Measurements from ENCODE around the gene BRMS1. TPM values are rescaled to one million over a fixed set of nuclear protein-coding genes. Genes with fewer than 3 reads are reported as not detected.
A peak's percentile ranks its signal among the peaks of the same experiment; 100 is the strongest.

The BRMS1 gene
- total and polyA plus RNA-seq, 4 experiments from 2014 or later = 49.8 to 78.7 (median 60.5) TPM

- ChIA-PET CTCF (ENCODE audit: partially characterized antibody) (interaction anchor here (0.9 to 6.4 kb wide), 6 partner anchors 18 to 100 kb away, joined by 3 to 29 read pairs (median 8); partner anchors contain the start of gene RAB1B), POLR2A (ENCODE audit: partially characterized antibody) (interaction anchor here (0.6 to 13.4 kb wide), 29 partner anchors 10 to 1154 kb away, joined by 3 to 167 read pairs (median 3); partner anchors contain the start of genes B4GAT1, BRMS1, CNIH2 and MALAT1)
- Histone ChIP-seq H3K9me3 (ENCODE audit: control insufficient read depth in 1 of 2, low read length in 2 of 2) (no peaks in the 10 kb centered on the region), H3K27me3 (ENCODE audit: insufficient read depth, low read length) (no peaks in the 10 kb centered on the region), H3K4me3 (ENCODE audit: low read length in 2 of 2) (peak within 1 kb of the TSS; percentile 70 to 84), H3K36me3 (ENCODE audit: insufficient read depth, low read length) (no peaks in the 10 kb centered on the region), H3K27ac (ENCODE audit: low read depth, low read length) (peak within 1 kb of the TSS; percentile 88), H3K4me1 (ENCODE audit: insufficient read depth, low read length) (peaks cover 39% of the 10 kb centered on the region)
- Mint-ChIP-seq H3K9me3 (no peaks in the 10 kb centered on the region), H3K4me3 (peak within 1 kb of the TSS; percentile 87 to 96 (median 92)), H3K27ac (peak within 1 kb of the TSS; percentile 83 to 98 (median 96)), H3K36me3 (peaks cover 0 to 1% of the 10 kb centered on the region in 2 donors), H3K4me1 (peaks cover 16 to 49% (median 29%) of the 10 kb centered on the region in 4 donors), H3K27me3 (peaks cover 10 to 14% of the 10 kb centered on the region in 2 donors)
- DNase-seq = peak; percentile 98 to 100 (median 99)
- intact Hi-C loops (cut with micrococcal nuclease) = loop anchor here (1.0 kb wide), 3 partner anchors 21 to 132 kb away; partner anchors contain the start of genes NPAS4 and RAB1B
Measured at GRCh38 chr11:66288671-66289547, 56.0 kb downstream of the BRMS1 start, which contains the start of gene YIF1A. YIF1A (minus strand) TSS chr11:66289143; CDS start chr11:66288985, 158 bp downstream.

GRCh38 chr11:66287889-66288670 is 56.8 kb downstream of the BRMS1 start:
- H3K4me1 ChIP-seq (ENCODE audit: insufficient read depth, low read length) = peaks cover 40% of the 10 kb centered on the region
- H3K9me3 ChIP-seq (ENCODE audit: control insufficient read depth in 1 of 2, low read length in 2 of 2) = no peaks in the 10 kb centered on the region
- ChIA-PET CTCF (ENCODE audit: partially characterized antibody) (interaction anchor here (0.9 to 6.4 kb wide), 5 partner anchors 20 to 100 kb away, joined by 4 to 29 read pairs (median 9); partner anchors contain the start of gene RAB1B), POLR2A (ENCODE audit: partially characterized antibody) (interaction anchor here (0.7 to 13.4 kb wide), 10 partner anchors 18 to 1153 kb away, joined by 3 to 167 read pairs (median 4); partner anchors contain the start of genes NPAS4, RAB1B and SYVN1)
- intact Hi-C loops (cut with micrococcal nuclease) = no loop called here
- Mint-ChIP-seq H3K4me1 (peaks cover 17 to 52% (median 29%) of the 10 kb centered on the region in 4 donors), H3K36me3 (peaks cover 0 to 1% of the 10 kb centered on the region in 2 donors), H3K9me3 (no peaks in the 10 kb centered on the region), H3K27ac (peak overlapping the region; percentile 79 to 94 (median 89)), H3K4me3 (peak overlapping the region; percentile 87 to 96 (median 92)), H3K27me3 (peaks cover 6 to 9% of the 10 kb centered on the region in 2 donors)
- peak overlapping the region; percentile 88 for H3K27ac ChIP-seq (ENCODE audit: low read depth, low read length)
- no peaks in the 10 kb centered on the region for H3K36me3 ChIP-seq (ENCODE audit: insufficient read depth, low read length)
- H3K27me3 ChIP-seq (ENCODE audit: insufficient read depth, low read length) = no peaks in the 10 kb centered on the region
- no peak for DNase-seq
- H3K4me3 ChIP-seq (ENCODE audit: low read length in 2 of 2) = peak overlapping the region; percentile 70 to 73

Other genes starting within 250 kb of the BRMS1 start
- gene KLC2, start 87.4 kb downstream of the BRMS1 start, total RNA-seq = 10 to 100 TPM; 33.6 to 34.0 TPM
- gene KLC2, start 87.4 kb downstream of the BRMS1 start, polyA plus RNA-seq = 1 to 10 TPM; 1.7 to 7.3 TPM
- gene RAB1B, start 76.5 kb downstream of the BRMS1 start, total RNA-seq = 10 to 100 TPM; 76.4 to 79.4 TPM
- gene RAB1B, start 76.5 kb downstream of the BRMS1 start, polyA plus RNA-seq = 10 to 100 TPM in 1 of 2 donors, 1 to 10 TPM in 1; 9.7 to 15.2 TPM
- gene CNIH2, start 66.9 kb downstream of the BRMS1 start, total RNA-seq = 1 to 10 TPM; 1.4 to 1.8 TPM
- gene CNIH2, start 66.9 kb downstream of the BRMS1 start, polyA plus RNA-seq = not detected
- gene YIF1A, start 56.0 kb downstream of the BRMS1 start, total RNA-seq = 10 to 100 TPM; 40.4 to 45.1 TPM
- gene YIF1A, start 56.0 kb downstream of the BRMS1 start, polyA plus RNA-seq = 10 to 100 TPM; 53.4 to 77.5 TPM
- gene TMEM151A, start 53.2 kb downstream of the BRMS1 start, total RNA-seq = not detected
- not detected for gene TMEM151A, start 53.2 kb downstream of the BRMS1 start, polyA plus RNA-seq
- gene CD248, start 28.1 kb downstream of the BRMS1 start, total RNA-seq = under 1 TPM in 1 of 2 experiments, not detected in 1; 0.12 TPM
- under 1 TPM in 1 of 2 donors, not detected in 1; 0.18 TPM for gene CD248, start 28.1 kb downstream of the BRMS1 start, polyA plus RNA-seq
- 10 to 100 TPM in 1 of 2 experiments, 1 to 10 TPM in 1; 5.8 to 10.1 TPM for gene RIN1, start 8.7 kb downstream of the BRMS1 start, total RNA-seq
- gene RIN1, start 8.7 kb downstream of the BRMS1 start, polyA plus RNA-seq = 1 to 10 TPM; 2.1 to 4.9 TPM
- 1 to 10 TPM; 9.7 to 9.8 TPM for gene B4GAT1, start 2.5 kb upstream of the BRMS1 start, total RNA-seq
- 10 to 100 TPM; 12.2 to 12.7 TPM for gene B4GAT1, start 2.5 kb upstream of the BRMS1 start, polyA plus RNA-seq
- gene SLC29A2, start 26.7 kb upstream of the BRMS1 start, total RNA-seq = 10 to 100 TPM; 15.0 to 15.5 TPM
- 1 to 10 TPM in 1 of 2 donors, under 1 TPM in 1; 0.87 to 3.1 TPM for gene SLC29A2, start 26.7 kb upstream of the BRMS1 start, polyA plus RNA-seq
- not detected for gene NPAS4, start 75.9 kb upstream of the BRMS1 start, total RNA-seq
- not detected for gene NPAS4, start 75.9 kb upstream of the BRMS1 start, polyA plus RNA-seq
- 10 to 100 TPM; 22.0 to 27.9 TPM for gene MRPL11, start 93.7 kb upstream of the BRMS1 start, total RNA-seq
- gene MRPL11, start 93.7 kb upstream of the BRMS1 start, polyA plus RNA-seq = 10 to 100 TPM; 76.9 to 78.1 TPM
- gene PELI3, start 121.8 kb upstream of the BRMS1 start, total RNA-seq = 10 to 100 TPM; 25.3 to 25.9 TPM
- 1 to 10 TPM; 4.0 to 6.8 TPM for gene PELI3, start 121.8 kb upstream of the BRMS1 start, polyA plus RNA-seq
- 10 to 100 TPM; 21.0 to 24.0 TPM for gene DPP3, start 135.3 kb upstream of the BRMS1 start, total RNA-seq
- 10 to 100 TPM; 27.8 to 31.0 TPM for gene DPP3, start 135.3 kb upstream of the BRMS1 start, polyA plus RNA-seq
- 10 to 100 TPM; 37.3 to 41.3 TPM for gene BBS1, start 165.5 kb upstream of the BRMS1 start, total RNA-seq
- 10 to 100 TPM in 1 of 2 donors, 1 to 10 TPM in 1; 8.9 to 15.5 TPM for gene BBS1, start 165.5 kb upstream of the BRMS1 start, polyA plus RNA-seq
- gene ZDHHC24, start 200.9 kb upstream of the BRMS1 start, total RNA-seq = 10 to 100 TPM; 24.5 to 27.2 TPM
- 10 to 100 TPM; 12.2 to 15.1 TPM for gene ZDHHC24, start 200.9 kb upstream of the BRMS1 start, polyA plus RNA-seq
- under 1 TPM; 0.17 to 0.20 TPM for gene ACTN3, start 201.8 kb upstream of the BRMS1 start, total RNA-seq
- not detected for gene ACTN3, start 201.8 kb upstream of the BRMS1 start, polyA plus RNA-seq
- gene CTSF, start 223.5 kb upstream of the BRMS1 start, total RNA-seq = 10 to 100 TPM; 28.1 to 31.7 TPM
- 10 to 100 TPM; 13.3 to 18.5 TPM for gene CTSF, start 223.5 kb upstream of the BRMS1 start, polyA plus RNA-seq
- gene CCDC87, start 248.0 kb upstream of the BRMS1 start, total RNA-seq = not detected
- under 1 TPM in 1 of 2 donors, not detected in 1; 0.34 TPM for gene CCDC87, start 248.0 kb upstream of the BRMS1 start, polyA plus RNA-seq
- gene CCS, start 248.1 kb upstream of the BRMS1 start, total RNA-seq = 10 to 100 TPM; 61.0 to 61.5 TPM
- 10 to 100 TPM; 36.1 to 38.7 TPM for gene CCS, start 248.1 kb upstream of the BRMS1 start, polyA plus RNA-seq

Measured in CD4-positive, alpha-beta memory T cell (primary cell).